ENCODE measurements around the gene DDX52. TPM values are rescaled to one million over a fixed set of nuclear protein-coding genes. Genes with fewer than 3 reads are reported as not detected.

DDX52 gene
- total RNA-seq, 1 experiment from 2014 or later: 65.4 TPM

DNA sequence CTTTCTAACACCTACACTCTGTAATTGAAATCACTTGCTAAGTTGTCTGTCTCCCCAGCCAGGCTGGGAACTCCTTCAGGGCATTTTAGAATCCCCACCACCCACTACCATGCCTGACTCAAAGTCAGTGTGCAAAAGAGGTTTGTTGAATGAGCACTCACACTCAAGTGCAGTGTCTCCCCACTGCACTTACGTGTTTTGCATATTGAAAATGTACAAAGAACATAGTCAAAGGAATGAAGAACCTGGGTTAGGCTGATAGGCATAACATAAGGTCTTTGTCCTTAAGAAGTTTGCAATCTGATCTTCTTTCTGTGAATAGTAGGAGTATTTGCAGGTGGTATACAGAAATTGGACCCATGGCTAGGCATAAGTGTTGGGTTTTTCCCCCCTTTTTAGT lies 33.8 kb upstream of the DDX52 start:
- no CpG with 5 or more reads among the region's 1 CpG for WGBS (ENCODE audit: extremely low coverage, insufficient read length, low lambda C conversion rate)

More for the DNA sequence above, 33.8 kb upstream of the DDX52 start:
- Histone ChIP-seq H4K20me1 (ENCODE audit: control insufficient read depth, insufficient read depth, insufficient read length) (no peaks in the 10 kb centered on the region), H4K91ac (ENCODE audit: insufficient read length, low read depth, low read length) (no peak overlapping the region), H3K27ac (ENCODE audit: insufficient read length, low read depth, low read length) (no peak overlapping the region), H2BK15ac (ENCODE audit: low read depth, low read length) (no peak overlapping the region), H3K9ac (ENCODE audit: extremely low read depth, insufficient read length, low read length) (no peak overlapping the region), H3K79me1 (ENCODE audit: insufficient read depth, low read depth, low read length, poor library complexity, severe bottlenecking) (no peaks in the 10 kb centered on the region), H2BK12ac (ENCODE audit: insufficient read length, low read depth, low read length) (no peak overlapping the region), H2BK20ac (ENCODE audit: low read depth, low read length, poor library complexity, severe bottlenecking) (no peak overlapping the region), H3T11ph (ENCODE audit: low read length) (no peak overlapping the region), H2AK5ac (ENCODE audit: insufficient read length, low read length) (no peak overlapping the region), H2BK5ac (ENCODE audit: insufficient read length, low read length) (no peak overlapping the region), H3K23me2 (ENCODE audit: insufficient read length, low read depth, low read length, poor library complexity, severe bottlenecking) (peaks cover 2% of the 10 kb centered on the region), H3K4ac (ENCODE audit: low read depth, low read length) (no peak overlapping the region), H4K5ac (ENCODE audit: insufficient read length, low read depth, low read length) (no peak overlapping the region), H3K9me3 (ENCODE audit: control insufficient read depth, low read depth, low read length) (no peaks in the 10 kb centered on the region), H3K56ac (ENCODE audit: insufficient read length, low read depth, low read length) (no peak overlapping the region), H3K23ac (ENCODE audit: insufficient read length, low read depth, low read length) (no peak overlapping the region), H3K4me1 (ENCODE audit: insufficient read depth, low read length) (no peaks in the 10 kb centered on the region), H3K4me2 (ENCODE audit: insufficient read depth, insufficient read length, low read length) (no peak overlapping the region), H3K27me3 (ENCODE audit: insufficient read depth, low read length) (no peaks in the 10 kb centered on the region), H4K8ac (replicated peaks; ENCODE audit: insufficient read length, low read depth, low read length) (no peak overlapping the region), H3K14ac (ENCODE audit: insufficient read depth, low read length) (no peak overlapping the region), H3K79me2 (ENCODE audit: insufficient read depth, low read length) (no peaks in the 10 kb centered on the region), H3K18ac (ENCODE audit: insufficient read length, low read depth, low read length) (no peak overlapping the region), H2BK120ac (ENCODE audit: low read depth, low read length, poor library complexity, severe bottlenecking) (no peak overlapping the region), H2AFZ (ENCODE audit: low read length) (no peak overlapping the region)
- peaks cover 2% of the 10 kb centered on the region for H3K27me3 Mint-ChIP-seq (ENCODE audit: low read depth)
- peaks cover 0 to 2% of the 10 kb centered on the region in 2 experiments; a peak in 1 of 4 replicates for H3K4me1 Mint-ChIP-seq
- H3K4me3 Mint-ChIP-seq: no peak overlapping the region
- H3K9me3 Mint-ChIP-seq: peaks cover 4 to 10% of the 10 kb centered on the region in 2 experiments; a peak in 2 of 5 replicates
- peaks cover 0 to 5% (median 0%) of the 10 kb centered on the region in 3 experiments; a peak in 2 of 7 replicates for H3K36me3 Mint-ChIP-seq (ENCODE audit: insufficient read depth in 1 of 3, low read depth in 3 of 3)
- TF ChIP-seq, protein P1, sequence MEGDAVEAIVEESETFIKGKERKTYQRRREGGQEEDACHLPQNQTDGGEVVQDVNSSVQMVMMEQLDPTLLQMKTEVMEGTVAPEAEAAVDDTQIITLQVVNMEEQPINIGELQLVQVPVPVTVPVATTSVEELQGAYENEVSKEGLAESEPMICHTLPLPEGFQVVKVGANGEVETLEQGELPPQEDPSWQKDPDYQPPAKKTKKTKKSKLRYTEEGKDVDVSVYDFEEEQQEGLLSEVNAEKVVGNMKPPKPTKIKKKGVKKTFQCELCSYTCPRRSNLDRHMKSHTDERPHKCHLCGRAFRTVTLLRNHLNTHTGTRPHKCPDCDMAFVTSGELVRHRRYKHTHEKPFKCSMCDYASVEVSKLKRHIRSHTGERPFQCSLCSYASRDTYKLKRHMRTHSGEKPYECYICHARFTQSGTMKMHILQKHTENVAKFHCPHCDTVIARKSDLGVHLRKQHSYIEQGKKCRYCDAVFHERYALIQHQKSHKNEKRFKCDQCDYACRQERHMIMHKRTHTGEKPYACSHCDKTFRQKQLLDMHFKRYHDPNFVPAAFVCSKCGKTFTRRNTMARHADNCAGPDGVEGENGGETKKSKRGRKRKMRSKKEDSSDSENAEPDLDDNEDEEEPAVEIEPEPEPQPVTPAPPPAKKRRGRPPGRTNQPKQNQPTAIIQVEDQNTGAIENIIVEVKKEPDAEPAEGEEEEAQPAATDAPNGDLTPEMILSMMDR (conservative IDR thresholded peaks at IDR 0.05): no peak
- H3K27ac Mint-ChIP-seq: no peak overlapping the region
- DNase-seq: no peak

Measured in H9 (cell line).